GM19438 (cell line): ENCODE measurements around the gene MRGPRF.

Source experiments
- ATAC-seq: cut with Tn5 transposase; IDR thresholded peaks from one replicate; pipeline ENCODE4 v1.9.1; 2021; ENCODE audit warnings: low read depth; ENCODE audit not compliant: unreplicated experiment

Gene MRGPRF

GRCh38 chr11:69051381-69052342 is 38.6 kb upstream of the MRGPRF start:
- ATAC-seq = no peak

- no peak for ATAC-seq
Observed at GRCh38 chr11:69050592-69051380, 37.7 kb upstream of the MRGPRF start.

GRCh38 chr11:69049490-69049867 is 36.4 kb upstream of the MRGPRF start:
- no peak for ATAC-seq

GRCh38 chr11:69048694-69049489 is 35.8 kb upstream of the MRGPRF start, which contains the start of gene TPCN2:
TSS of gene TPCN2 (plus strand) at chr11:69048932. CDS start at chr11:69048998, 66 bp downstream.
- peak; percentile 73 for ATAC-seq

GRCh38 chr11:69048031-69048693 is 35.1 kb upstream of the MRGPRF start:
- no peak for ATAC-seq

GRCh38 chr11:69044111-69045013 is 31.3 kb upstream of the MRGPRF start:
- no peak for ATAC-seq

GRCh38 chr11:69041516-69041915 is 28.5 kb upstream of the MRGPRF start:
- no peak for ATAC-seq

GRCh38 chr11:69040581-69041260 is 27.7 kb upstream of the MRGPRF start:
- no peak for ATAC-seq

GRCh38 chr11:69040051-69040450 is 27.0 kb upstream of the MRGPRF start:
- ATAC-seq = no peak

- ATAC-seq = no peak
Observed at GRCh38 chr11:69039501-69039900, 26.5 kb upstream of the MRGPRF start.

- ATAC-seq = no peak
Observed at GRCh38 chr11:69037544-69037943, 24.5 kb upstream of the MRGPRF start.

GRCh38 chr11:69037074-69037473 is 24.0 kb upstream of the MRGPRF start:
- ATAC-seq = no peak

GRCh38 chr11:69035946-69036340 is 22.9 kb upstream of the MRGPRF start:
- no peak for ATAC-seq

- no peak for ATAC-seq
Observed at GRCh38 chr11:69035150-69035945, 22.3 kb upstream of the MRGPRF start.

- no peak for ATAC-seq
Observed at GRCh38 chr11:69034123-69034867, 21.2 kb upstream of the MRGPRF start.

- ATAC-seq = no peak
Observed at GRCh38 chr11:69033431-69033830, 20.4 kb upstream of the MRGPRF start.

GRCh38 chr11:69032833-69033232 is 19.8 kb upstream of the MRGPRF start:
- no peak for ATAC-seq
